Ovary (tissue), 9 donors: ENCODE results near the gene SLC22A25. TPM values are rescaled to one million over a fixed set of nuclear protein-coding genes. Genes with fewer than 3 reads are reported as not detected.
"Not testable (repeated sequence)": the region's sequence is repeated elsewhere in the genome, so short reads cannot be mapped to it uniquely, and the experiment has no call there.

ENCODE experiments used
- DNase-seq, 5 donors: peaks; one replicate each; pipeline ENCODE4 v3.0.0-alpha.2; 2019 to 2020
- H3K27ac ChIP-seq, 2 donors: fragments of 200-600 bp; one replicate each; pipeline versions ENCODE4 v1.5.1 to v1.8.0; 2019 to 2022
- H3K27me3 ChIP-seq: fragments of 200-600 bp; one replicate; pipeline ENCODE4 v1.8.0; 2022
- H3K36me3 ChIP-seq: fragments of 200-600 bp; sonication (generic); one replicate; pipeline ENCODE4 v1.5.1; 2019
- H3K4me1 ChIP-seq: one replicate; pipeline ENCODE4 v1.8.1; 2013; ENCODE audit warnings: mild to moderate bottlenecking, moderate library complexity; ENCODE audit not compliant: insufficient read depth
- H3K4me3 ChIP-seq: fragments of 200-600 bp; sonication (generic); one replicate; pipeline ENCODE4 v1.5.1; 2017
- H3K9me3 ChIP-seq, 2 donors: fragments of 200-600 bp in 1 of 2; sonication (generic) in 1 of 2; one replicate each; pipeline versions ENCODE4 v1.5.1 to v1.8.1; 2013 to 2019; ENCODE audit warnings: mild to moderate bottlenecking in 1 of 2, moderate library complexity in 1 of 2
- CTCF ChIP-seq, 3 donors: fragments of 450-650 bp in 2 of 3; fragments of 200-600 bp in 1 of 3; IDR thresholded peaks; one replicate each; pipeline versions ENCODE4 v1.5.1 to v1.8.0; 2016 to 2022; ENCODE audit warnings: antibody characterized with exemption in 3 of 3, mild to moderate bottlenecking in 1 of 3
- EP300 ChIP-seq: sonication (generic); formaldehyde crosslinking; IDR thresholded peaks from one replicate; pipeline ENCODE4 v1.6.1; 2017; ENCODE audit warnings: antibody characterized with exemption
- POLR2A ChIP-seq: fragments of 450-650 bp; IDR thresholded peaks from one replicate; pipeline ENCODE4 v1.6.1; 2017; ENCODE audit warnings: antibody characterized with exemption, mild to moderate bottlenecking, moderate library complexity
- WGBS, 3 donors: extraction: QIAGEN DNeasy Blood & Tissue Kit in 1 of 3; methylation state at CpG; one replicate each; pipeline versions ENCODE4 v1.1.5 to v1.1.7; 2013 to 2017; 5-methylcytosine and 5-hydroxymethylcytosine counted together
- intact Hi-C, 4 donors: fragments of 100-400 bp; cut with DNase I; formaldehyde crosslinking; loops; one replicate each; pipeline versions ENCODE4 v1.11.0 to v1.15.1; 2022 to 2023
- polyA plus RNA-seq, 2 donors: library from polyadenylated mRNA; stranded (reverse); fragments of 200-250 nt in 1 of 2; fragments of 350-450 nt in 1 of 2; fragmentation: Illumina TruSeq in 1 of 2; extraction: RNeasy Lipid Tissue Mini Kit (QIAGEN cat#74804) in 1 of 2; gene quantifications; one replicate each; pipeline ENCODE4 v1.2.3, GENCODE V29; 2013 to 2014
- total RNA-seq, 7 donors: library from RNA; depleted of rRNA in 2 of 7; stranded (reverse); fragments of >200 nt in 2 of 7; fragmentation: NEBNext Ultra II Directional in 3 of 7; extraction: Animal tissue kit (Norgen Biotek cat#: 25700) in 3 of 7; gene quantifications; one replicate each; pipeline versions ENCODE4 v1.1.0 to v1.2.4, GENCODE V29; 2016 to 2023
- donor health status: DM: no; HTN: no; CAD: no; lungs with moderate emphysema.
- donor health status: DM: no; HTN: no; CAD: no.
- donor health status: Bipolar disorder and iron deficiency.
- donor health status: DM: yes; HTN: yes; CAD: no.
- donor health status: DM: no; HTN: no; CAD: no.
- donor health status: DM: yes; HTN: yes; CAD: no.

SLC22A25 gene
- total and polyA plus RNA-seq, 9 donors: not detected

- H3K4me1 ChIP-seq: no peaks in the 10 kb centered on the region
- 75 to 85% (median 79%) methylated on average over 2 of the region's 2 CpGs for WGBS, 3 donors
- DNase-seq: no peak
- H3K27ac ChIP-seq: no peak overlapping the region
- no peak overlapping the region for H3K4me3 ChIP-seq
- intact Hi-C loops: no loop called here
- H3K9me3 ChIP-seq: no peaks in the 10 kb centered on the region
- no peaks in the 10 kb centered on the region for H3K27me3 ChIP-seq
- no peaks in the 10 kb centered on the region for H3K36me3 ChIP-seq
- no peak for TF ChIP-seq EP300
- TF ChIP-seq POLR2A: no peak
- no peak for TF ChIP-seq CTCF (IDR thresholded peaks at IDR 0.05)
Observed at GRCh38 chr11:63251312-63251711, 7.9 kb upstream of the SLC22A25 start.

- no peaks in the 10 kb centered on the region for H3K36me3 ChIP-seq
- H3K4me1 ChIP-seq: no peaks in the 10 kb centered on the region
- WGBS, 3 donors: 73 to 82% (median 82%) methylated on average over 5 of the region's 5 CpGs
- no peaks in the 10 kb centered on the region for H3K27me3 ChIP-seq
- no peaks in the 10 kb centered on the region for H3K9me3 ChIP-seq
- no peak overlapping the region for H3K27ac ChIP-seq
- H3K4me3 ChIP-seq: no peak overlapping the region
- DNase-seq: no peak
- intact Hi-C loops: no loop called here
- TF ChIP-seq EP300: no peak
- TF ChIP-seq POLR2A: no peak
- no peak for TF ChIP-seq CTCF (IDR thresholded peaks at IDR 0.05)
Observed at GRCh38 chr11:63250162-63251050, 7.0 kb upstream of the SLC22A25 start.

GRCh38 chr11:63248966-63249365, 5.6 kb upstream of the SLC22A25 start:
- WGBS, 3 donors: 69 to 77% (median 76%) methylated on average over 3 of the region's 3 CpGs
- intact Hi-C loops: no loop called here

GRCh38 chr11:63247237-63248002, 4.0 kb upstream of the SLC22A25 start:
- intact Hi-C loops, H3K27ac ChIP-seq, DNase-seq, H3K4me3 ChIP-seq, H3K27me3 ChIP-seq, H3K4me1 ChIP-seq, H3K9me3 ChIP-seq, H3K36me3 ChIP-seq: not testable (repeated sequence)
- WGBS, 3 donors: 59 to 68% (median 66%) methylated on average over 7 of the region's 7 CpGs

More at GRCh38 chr11:63248966-63249365, 5.6 kb upstream of the SLC22A25 start:
- Histone ChIP-seq H3K4me3 (no peak overlapping the region), H3K27ac (no peak overlapping the region), H3K4me1 (no peaks in the 10 kb centered on the region), H3K9me3 (no peaks in the 10 kb centered on the region), H3K36me3 (no peaks in the 10 kb centered on the region), H3K27me3 (no peaks in the 10 kb centered on the region)
- TF ChIP-seq EP300: no peak
- no peak for TF ChIP-seq CTCF (IDR thresholded peaks at IDR 0.05)
- TF ChIP-seq POLR2A: no peak
- no peak for DNase-seq

GRCh38 chr11:63246045-63246444, 2.6 kb upstream of the SLC22A25 start:
- Histone ChIP-seq H3K4me3 (no peak overlapping the region), H3K9me3 (no peaks in the 10 kb centered on the region), H3K4me1 (no peaks in the 10 kb centered on the region), H3K27ac (no peak overlapping the region), H3K27me3 (no peaks in the 10 kb centered on the region), H3K36me3 (no peaks in the 10 kb centered on the region)
- intact Hi-C loops: no loop called here
- 39 to 52% (median 40%) methylated on average over 1 of the region's 1 CpG for WGBS, 3 donors
- TF ChIP-seq CTCF (IDR thresholded peaks at IDR 0.05) (no peak), POLR2A (no peak), EP300 (no peak)
- no peak for DNase-seq
